HG03135 (cell line): ENCODE results near the gene ISY1.
"Not testable (repeated sequence)": the region's sequence is repeated elsewhere in the genome, so short reads cannot be mapped to it uniquely, and the experiment has no call there.

Experiments used
- ATAC-seq: cut with Tn5 transposase; IDR thresholded peaks from one replicate; pipeline ENCODE4 v1.9.1; 2021; ENCODE audit warnings: mild to moderate bottlenecking, moderate library complexity; ENCODE audit not compliant: unreplicated experiment

ISY1 gene

DNA sequence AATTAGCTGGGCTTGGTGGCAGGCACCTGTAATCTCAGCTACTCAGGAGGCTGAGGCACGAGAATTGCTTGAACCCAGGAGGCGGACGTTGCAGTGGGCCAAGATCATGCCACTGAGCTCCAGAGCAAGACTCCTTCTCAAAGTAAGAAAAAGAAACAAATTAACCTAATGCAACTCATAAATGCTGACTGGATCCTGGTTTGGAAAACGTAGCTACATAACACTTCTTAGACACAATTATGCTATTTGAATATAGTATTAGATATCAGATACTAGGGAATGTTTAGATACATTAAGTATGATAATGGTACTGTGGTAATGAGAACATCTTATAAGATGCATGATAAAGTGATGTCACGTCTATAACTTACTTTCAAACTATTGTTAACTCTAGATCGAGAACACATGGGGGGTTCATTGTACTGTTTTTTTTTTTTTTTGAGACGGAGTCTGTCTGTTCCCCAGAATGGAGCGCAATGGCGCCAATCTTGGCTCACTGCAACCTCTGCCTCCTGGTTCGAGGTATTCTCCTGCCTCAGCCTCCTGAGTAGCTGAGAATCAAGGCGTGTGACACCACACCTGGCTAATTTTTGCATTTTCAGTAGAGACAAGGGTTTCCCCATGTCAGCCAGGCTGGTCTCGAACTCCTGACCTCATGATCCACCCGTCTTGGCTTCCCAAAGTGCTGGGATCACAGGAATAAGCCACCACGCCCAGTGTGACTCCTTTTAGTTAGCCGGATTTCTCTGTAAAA lies 5.9 kb upstream of the ISY1 start:
- no peak for ATAC-seq

DNA sequence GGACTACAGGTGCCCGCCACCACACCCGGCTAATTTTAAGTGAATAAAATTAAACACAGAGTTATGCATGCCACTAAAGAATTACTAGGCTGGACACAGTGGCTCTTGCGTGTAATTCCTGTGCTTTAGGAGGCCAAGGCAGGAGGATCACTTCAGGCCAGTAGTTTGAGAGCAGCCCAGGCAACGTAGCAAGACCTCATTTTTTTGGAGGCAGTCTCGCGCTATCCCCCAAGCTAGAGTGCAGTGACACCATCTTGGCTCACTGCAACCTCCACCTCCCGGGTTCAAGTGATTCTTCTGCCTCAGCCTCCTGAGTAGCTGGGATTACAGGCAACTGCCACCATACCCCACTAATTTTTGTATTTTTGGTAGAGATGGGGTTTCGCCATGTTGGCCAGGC lies 4.7 kb upstream of the ISY1 start:
- not testable (repeated sequence) for ATAC-seq

DNA sequence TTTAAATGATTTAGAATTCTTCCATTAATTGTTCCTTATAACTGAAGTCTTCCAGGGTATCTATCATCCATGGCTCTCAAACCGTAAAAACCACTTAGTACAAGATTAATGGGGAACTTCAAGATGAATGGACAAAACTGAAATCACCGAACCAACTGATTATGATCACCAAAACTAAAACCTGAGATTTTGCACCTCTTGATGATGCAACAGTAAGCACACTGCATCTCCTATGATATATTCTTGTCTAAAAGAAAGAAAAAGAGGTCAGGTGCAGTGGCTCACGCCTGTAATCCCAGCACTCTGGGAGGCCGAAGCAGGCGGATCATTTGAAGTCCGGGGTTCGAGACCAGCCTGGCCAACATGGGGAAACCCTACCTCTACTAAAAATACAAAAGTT lies 3.6 kb upstream of the ISY1 start:
- no peak for ATAC-seq

DNA sequence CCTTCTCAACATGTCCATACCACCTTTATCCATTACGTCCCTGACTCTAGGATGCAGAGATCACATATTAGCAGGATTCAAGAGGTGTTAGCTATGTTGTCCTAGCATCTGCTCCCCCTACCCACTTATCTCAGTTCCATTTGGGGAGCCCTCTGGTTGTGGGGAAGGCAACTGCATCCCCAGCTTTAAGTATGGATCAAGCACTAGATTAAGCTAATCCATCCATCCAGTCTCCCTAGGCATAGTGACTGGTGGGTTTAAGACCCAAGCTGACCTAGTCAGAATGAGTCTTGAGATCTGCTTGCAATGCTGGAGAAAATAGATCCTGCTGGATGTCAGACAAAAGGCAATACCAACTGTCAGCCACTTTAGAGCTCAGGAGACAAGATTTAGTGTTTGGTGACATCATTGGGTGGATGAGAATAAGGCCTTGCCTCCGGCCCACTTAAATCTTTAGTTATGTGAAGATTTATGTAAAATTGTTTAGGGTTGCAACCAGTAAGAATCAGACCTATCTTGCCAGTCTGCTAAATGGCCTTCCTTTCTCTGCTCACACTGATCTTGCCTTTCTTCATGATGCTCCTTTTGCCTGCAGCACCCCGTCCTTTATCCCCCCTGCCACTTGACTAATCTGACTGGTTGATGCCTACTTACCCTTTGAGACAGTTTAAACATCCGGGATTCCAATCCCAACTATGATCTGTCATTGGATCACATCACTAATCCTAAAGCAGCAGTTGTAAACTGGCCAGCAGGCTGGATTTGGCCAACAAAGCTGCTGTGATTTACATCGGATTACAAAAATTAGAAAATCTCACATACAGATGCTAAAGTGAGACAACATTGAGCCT lies 2.1 kb upstream of the ISY1 start:
- no peak for ATAC-seq

DNA sequence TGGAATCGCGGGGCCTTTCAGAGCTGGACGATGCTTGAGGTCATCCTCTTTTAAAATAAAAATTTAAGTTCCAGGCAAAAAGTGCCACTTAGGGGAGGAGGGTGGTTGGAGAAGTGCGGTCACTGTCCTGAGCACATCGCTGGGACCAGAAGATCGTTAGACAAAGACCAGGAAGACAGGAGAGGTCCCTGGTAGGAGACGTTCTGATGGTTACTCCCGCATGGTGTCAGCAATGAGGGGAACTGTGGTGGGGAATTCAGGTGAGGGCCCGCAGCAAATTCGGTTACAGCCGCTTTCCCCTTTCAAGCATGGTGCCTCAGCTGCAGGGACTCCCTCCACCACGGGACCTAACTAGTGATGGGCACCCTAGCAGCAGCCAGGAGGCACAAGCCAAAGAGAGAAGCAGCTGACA lies 1.0 kb upstream of the ISY1 start:
- peak; percentile 1 for ATAC-seq

DNA sequence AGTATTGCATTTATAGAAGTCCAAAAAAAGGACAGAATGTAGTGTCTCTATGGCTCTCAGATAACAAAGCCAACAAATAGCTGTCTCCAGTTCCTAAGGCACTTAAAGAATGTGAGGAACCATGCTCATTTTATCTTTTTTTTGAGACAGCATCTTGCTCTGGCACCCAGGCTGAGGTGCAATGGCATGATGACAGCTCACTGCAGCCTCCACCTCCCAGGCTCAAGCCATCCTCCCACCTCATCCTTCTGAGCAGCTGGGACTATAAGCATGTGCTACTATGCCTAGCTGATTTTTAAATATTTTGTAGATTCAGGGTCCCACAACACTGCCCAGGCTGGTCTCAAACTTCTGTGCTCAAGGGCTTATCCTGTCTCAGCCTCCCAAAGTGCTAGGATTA lies 16.1 kb downstream of the ISY1 start:
- no peak for ATAC-seq

DNA sequence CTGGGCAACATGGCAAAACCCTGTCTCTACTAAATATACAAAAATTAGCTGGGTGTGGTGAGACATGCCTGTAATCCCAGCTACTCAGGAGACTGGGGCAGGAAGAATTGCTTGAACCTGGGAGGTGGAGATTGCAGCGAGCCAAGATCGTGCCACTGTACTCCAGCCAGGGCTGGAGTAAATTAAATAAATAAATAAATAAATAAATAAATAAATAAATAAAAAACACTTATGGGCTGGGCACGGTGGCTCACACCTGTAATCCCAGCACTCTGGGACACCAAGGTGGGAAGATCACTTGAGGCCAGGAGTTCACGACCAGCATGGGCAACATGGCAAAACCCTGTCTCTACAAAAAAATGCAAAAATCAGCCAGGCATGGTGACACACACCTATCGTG lies 19.9 kb downstream of the ISY1 start:
- ATAC-seq, result not testable (repeated sequence)

DNA sequence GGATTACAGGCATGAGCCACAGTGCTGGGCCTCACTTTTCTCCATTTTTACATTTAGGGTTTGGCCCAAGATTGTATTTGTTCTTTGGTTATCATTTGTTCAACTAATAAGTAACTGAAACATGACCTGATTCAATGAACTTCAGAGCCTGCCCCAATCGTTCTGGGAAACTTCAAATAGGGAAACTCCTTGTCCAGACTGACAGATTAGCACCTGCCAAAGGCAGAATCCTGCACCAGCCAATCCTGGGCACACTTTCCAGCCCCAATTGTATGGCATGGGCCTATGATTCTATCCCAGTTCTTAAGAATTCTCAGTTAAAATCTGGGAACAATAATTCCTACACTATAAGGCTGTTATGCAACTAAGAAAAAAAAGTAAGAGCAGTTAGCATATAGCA lies 21.0 kb downstream of the ISY1 start:
- ATAC-seq, result no peak

DNA sequence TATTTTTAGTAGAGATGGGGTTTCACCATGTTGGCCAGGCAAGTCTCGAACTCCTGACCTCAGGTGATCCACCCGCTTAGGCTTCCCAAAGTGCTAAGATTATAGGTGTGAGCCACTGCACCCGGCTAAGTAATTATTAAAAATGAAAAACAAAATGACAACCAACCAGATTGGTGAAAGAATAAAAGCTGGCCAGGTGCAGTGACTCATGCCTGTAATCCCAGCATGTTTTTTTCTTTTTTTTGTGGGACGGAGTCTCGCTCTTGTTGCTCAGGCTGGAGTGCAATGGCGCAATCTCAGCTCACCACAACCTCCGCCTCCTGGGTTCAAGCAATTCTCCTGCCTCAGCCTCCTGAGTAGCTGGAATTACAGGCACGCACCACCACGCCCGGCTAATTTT lies 24.6 kb downstream of the ISY1 start:
- not testable (repeated sequence) for ATAC-seq

DNA sequence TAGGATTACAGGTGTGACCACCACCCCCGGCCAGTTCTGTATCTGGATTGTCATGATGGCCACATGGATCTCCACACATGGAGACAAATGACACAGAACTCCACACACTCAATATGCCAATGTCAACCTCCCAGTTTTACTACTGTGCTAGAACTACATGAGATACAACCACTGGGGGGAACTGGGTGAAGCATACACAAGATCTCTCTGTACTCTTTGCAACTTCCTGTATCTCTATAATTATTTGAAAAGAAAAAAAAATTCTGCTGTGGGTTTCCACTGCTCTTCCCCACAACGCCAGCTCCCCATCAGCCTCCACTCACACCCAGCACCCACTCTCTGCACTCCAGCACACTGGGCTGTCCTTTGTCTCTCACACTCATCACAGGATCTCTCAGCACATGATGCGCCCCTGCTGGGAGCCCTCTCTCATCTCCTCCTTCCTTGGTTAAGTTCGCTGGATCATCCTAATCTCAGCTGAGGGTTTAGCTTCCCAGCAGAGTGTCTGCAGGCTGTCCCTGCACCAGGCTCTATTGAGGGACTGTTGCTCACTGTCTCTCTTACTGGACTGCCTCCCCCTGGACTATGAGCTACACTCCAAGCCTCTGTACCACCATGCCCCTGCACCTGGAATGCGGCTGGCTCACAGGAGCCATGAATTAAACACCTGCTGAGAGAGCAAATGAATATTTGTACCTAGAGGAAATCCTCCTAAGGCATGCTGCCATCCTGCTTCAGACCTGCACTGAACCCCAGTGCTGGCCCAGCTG lies 28.6 kb downstream of the ISY1 start:
- no peak for ATAC-seq

DNA sequence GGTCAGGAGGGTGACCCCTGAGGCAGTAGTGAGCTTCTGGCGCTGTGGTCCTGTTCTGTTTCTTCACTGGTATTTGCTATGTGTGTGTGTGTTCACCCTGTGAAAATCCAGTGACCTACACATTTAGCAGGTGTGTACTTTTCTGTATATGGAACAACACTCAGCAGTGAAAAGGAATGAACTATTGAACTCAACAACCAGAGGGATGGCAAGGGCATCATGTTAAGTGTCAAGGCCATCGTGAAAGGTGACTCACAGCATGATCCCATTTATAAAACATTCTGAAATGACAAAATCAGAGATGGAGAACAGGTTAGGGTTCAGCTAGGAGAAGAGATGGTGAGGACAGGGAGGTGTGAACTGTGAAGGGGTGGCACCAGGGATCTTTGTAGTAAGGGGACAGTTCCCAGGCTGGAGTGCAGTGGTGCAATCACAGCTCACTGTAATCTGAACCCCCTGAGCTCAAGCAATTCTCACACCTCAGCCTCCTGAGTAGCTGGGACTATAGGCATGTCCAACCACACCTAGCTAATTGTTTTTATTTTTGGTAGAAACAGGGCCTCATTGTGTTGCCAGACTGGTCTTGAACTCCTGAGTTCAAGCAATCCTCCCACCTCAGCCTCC lies 29.3 kb downstream of the ISY1 start:
- ATAC-seq, result no peak

DNA sequence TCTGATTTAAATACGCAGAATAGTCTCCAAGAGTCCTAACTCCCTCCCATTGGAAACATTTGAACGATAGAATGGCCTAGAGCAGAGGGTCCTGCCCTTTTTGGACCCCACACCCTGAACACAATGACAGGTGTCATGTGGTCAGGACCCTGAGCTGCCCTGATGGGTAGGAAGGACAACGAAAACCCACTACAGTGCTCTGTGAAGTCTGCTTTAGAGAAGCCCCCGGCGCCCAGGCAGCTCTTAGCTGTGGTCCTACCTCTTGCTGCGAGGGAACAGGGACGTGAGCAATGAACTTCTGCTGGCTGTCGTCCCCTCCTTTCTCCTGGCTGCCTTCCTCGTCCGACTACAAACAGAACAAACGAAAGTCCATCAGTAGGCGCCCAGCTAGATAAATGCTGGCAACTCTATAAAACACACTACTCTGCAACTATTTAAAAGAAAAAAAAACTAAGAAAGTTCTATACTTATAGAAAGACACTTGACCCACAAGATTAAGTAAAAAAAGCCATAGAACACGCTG lies 30.5 kb downstream of the ISY1 start:
- ATAC-seq, result no peak

DNA sequence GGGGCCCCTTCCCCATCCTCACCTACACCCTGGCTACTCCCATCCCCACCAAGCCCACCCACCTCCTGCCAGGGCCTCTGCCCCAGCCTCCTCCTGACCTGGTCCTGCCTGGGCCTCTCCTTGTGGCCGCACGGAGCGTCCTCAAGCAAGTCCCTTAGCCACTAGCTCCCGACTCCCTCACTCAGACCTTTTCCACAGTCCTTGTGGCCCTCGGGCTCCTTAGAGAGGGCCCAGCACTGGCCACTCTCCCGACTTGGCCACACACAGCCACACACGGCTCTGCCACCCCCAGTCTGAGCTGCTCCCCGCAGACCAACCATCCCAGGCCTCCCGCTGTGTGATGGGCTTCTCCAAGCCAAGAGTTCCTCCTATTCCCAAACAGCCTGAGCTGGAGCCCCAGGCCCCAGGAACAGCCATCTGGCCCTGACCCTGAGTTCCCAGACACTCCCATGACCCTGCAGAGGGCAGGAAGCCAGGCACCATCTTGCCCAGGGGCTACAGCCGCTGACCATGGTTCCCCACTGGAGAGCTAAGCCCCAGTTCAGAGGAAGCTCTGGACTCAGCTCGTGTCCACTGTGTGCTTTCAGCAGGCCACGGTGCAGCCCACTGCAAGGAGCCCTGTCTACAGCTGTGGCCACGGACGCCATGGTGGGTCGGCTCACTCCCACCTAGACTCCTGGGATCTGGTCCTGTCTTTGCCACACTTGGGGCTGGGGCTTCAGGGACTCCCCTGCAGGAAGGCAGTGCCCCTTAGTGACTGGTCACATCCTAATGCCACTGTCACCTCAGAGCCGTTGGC lies 32.3 kb downstream of the ISY1 start:
- ATAC-seq, result no peak

DNA sequence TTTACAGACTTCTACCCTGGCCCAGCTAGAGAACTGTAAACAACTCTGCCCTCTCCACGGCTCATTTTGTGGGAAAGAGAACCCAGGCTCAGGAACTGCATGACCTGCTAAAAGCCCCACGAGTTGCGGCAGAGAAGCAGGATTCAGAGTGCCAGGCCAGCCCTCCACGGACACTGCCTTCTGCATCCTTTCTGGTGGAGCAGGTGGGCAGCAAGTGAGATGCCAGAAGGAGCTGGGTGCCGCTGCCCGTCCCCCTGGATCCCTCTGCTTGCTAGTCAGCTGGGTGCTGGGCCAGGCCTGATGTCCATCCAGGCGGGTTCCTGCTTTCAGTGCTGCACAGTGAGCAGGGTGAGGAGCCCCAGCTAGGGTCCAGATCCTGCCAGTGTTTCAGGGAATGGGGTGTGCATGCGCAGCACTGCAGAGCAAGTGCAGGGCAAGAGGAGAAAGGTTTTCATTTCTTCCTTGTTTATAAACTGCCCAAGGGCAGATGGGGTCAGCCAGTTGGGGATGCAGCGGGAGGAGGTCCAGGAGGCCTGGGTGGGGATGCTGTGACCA lies 34.1 kb downstream of the ISY1 start:
- no peak for ATAC-seq

DNA sequence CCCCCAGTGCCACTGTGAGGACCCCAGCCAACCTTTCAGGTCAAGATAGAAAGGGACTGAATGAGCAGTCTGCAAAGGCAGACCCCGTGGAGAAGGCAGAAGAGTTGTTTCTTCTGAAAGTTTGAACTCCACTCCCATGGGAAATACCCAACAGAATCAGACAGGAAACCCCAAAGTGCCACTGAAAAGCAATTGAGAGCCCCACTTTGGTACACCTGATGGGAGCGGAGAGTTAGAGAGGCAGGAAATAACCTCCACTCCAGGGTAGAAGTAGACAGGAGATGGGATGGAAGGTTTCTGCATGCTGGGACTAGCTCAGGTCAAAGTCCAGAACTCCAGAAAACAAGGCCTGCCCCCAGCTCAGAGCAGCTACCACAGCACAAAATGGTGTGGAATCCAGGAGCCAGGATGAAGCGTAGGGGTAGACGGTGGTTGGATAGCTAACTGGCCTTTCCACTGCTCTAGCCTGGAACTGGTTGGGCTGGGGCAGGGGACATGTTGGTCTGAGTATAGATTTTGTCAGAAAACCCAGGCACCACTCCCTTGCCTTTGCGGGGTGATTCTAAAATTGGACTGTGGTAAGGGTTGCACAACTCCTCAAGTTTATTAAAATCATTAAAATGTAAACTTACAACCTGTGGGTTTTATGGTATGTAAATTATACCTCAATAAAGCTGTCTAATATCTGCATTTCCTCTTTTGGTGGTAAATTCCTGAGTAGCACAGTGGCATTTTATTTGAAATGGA lies 37.4 kb downstream of the ISY1 start:
- no peak for ATAC-seq

DNA sequence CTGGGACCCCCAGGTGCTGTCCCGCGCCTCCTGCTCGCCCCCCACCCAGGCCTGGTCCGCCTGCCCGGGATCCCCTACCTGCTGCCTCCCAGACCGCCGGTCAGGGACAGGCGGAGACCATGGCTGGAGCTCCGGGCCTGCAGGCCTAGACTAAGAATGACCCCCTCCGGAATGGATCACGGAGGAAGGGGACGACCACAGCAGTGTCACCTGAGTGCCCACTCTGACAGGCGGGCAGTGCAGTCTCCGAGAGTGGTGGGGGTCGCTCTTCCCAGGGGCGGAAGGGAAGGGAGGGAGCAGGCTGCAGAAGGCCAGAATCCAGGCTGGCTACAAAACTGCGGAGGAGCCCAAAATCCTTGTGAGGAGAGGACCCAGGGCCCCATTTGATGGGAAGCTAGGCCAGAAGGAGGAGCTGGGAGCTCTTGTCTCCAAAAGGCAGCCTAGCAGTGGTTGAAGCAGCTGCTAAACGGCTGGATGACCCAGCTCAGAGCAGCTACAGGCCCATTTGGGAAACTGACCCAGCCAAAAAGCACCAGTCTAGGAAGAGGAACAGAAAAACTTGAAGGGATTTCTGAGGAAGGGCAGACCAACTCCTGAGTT lies 38.4 kb downstream of the ISY1 start:
- no peak for ATAC-seq

DNA sequence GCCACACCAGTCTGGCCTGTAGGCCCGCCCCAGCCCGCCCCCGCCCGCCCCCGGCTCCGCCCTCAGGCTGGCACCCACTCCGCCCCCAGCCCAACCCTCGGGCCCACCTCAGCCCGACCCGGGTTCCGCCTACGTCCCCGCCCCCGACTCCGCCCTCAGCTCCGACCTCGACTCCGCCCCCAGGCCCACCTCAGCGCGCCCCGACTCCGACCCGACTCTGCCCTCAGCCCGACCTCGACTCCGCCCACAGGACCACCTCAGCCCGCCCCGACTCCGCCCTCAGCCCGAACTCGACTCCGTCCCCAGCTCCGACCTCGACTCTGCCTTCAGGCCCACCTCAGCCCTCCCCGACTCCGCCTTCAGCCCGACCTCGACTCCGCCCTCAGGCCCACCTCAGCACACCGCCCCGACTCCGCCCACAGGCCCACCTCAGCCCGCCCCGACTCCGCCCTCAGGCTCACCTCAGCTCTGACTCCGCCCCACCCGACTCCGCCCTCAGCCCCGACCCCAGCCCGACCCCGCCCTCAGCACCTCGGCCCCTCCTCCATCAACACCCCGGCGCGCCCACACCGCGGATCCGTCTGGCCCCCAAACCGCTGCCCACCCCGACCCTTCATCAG lies 39.0 kb downstream of the ISY1 start, which contains the start of gene RAB43:
RAB43 (minus strand) TSS at position 13 of the 620 bp plus-strand sequence. CDS start 315 bp downstream, outside the sequence.
- ATAC-seq, result peak; percentile 48
